SU-DHL-6 (cell line): ENCODE results near the gene TTC23.

Experiments
- EZH2phosphoT487 ChIP-seq: fragments of 200-600 bp; sonication (generic), shearing (Covaris generic); conservative IDR thresholded peaks from 2 replicates; pipeline ENCODE4 v1.6.1; 2018; ENCODE audit warnings: mild to moderate bottlenecking, antibody characterized with exemption, low read length, moderate library complexity, mixed read lengths
- TF ChIP-seq, protein P1 (sequence below): fragments of 200-600 bp; sonication (generic); IDR thresholded peaks from one replicate; pipeline ENCODE4 v1.5.1; 2017; ENCODE audit warnings: antibody characterized with exemption, mild to moderate bottlenecking, low read length, moderate library complexity; ENCODE audit not compliant: insufficient read depth, poor library complexity, severe bottlenecking

DNA sequence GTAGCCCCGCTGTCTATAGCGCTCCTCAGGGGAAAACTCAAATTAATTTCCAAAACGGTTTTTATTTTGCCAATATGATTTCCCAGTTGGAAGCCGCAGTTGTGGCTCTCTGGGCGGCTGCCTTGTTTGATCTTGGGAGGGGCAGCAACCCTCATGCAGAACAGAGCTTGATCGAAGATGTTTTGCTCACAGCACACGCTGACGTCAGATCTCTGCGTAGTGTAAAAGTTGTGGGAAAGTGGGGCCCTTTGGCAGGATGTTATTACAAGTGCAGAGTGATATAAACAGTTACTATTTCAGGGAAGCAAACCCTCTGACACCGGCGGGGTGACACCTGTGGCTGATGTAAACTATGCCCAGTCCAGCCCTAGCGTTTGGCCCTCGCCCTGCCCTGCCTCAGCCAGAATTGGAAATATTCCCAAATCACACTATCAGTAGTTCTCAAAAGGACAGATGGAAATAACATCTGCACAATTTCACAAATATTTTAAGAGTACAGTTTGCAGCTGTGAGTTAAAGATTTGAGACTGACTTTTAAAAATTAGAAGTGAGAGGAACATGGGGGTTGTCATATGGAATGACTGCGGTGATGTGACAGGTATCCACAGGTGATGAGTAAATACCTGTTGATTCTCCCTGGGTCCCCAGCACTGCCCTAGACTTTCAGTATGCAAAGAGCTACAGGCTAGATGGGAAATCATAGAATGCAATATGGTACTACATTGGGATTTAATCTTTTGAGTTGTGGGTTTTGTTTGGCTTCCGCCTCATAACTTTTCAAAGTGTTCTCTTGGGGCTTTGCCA, 142.8 kb downstream of the TTC23 start:
- no peak for TF ChIP-seq EZH2phosphoT487
- TF ChIP-seq, protein P1, sequence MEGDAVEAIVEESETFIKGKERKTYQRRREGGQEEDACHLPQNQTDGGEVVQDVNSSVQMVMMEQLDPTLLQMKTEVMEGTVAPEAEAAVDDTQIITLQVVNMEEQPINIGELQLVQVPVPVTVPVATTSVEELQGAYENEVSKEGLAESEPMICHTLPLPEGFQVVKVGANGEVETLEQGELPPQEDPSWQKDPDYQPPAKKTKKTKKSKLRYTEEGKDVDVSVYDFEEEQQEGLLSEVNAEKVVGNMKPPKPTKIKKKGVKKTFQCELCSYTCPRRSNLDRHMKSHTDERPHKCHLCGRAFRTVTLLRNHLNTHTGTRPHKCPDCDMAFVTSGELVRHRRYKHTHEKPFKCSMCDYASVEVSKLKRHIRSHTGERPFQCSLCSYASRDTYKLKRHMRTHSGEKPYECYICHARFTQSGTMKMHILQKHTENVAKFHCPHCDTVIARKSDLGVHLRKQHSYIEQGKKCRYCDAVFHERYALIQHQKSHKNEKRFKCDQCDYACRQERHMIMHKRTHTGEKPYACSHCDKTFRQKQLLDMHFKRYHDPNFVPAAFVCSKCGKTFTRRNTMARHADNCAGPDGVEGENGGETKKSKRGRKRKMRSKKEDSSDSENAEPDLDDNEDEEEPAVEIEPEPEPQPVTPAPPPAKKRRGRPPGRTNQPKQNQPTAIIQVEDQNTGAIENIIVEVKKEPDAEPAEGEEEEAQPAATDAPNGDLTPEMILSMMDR, result no peak
